Left renal pelvis (tissue), 4 donors: ENCODE measurements around the gene CARM1. TPM values are rescaled to one million over a fixed set of nuclear protein-coding genes. Genes with fewer than 3 reads are reported as not detected.
"Not testable (repeated sequence)": the region's sequence is repeated elsewhere in the genome, so short reads cannot be mapped to it uniquely, and the experiment has no call there.

ENCODE experiments used
- DNase-seq, 4 donors: peaks; one replicate each; pipeline ENCODE4 v3.0.0-alpha.2; 2013; ENCODE audit warnings: low read depth in 4 of 4, low spot score in 3 of 4
- polyA plus RNA-seq, 4 donors: library from polyadenylated mRNA; unstranded; fragments of 120-200 nt; gene quantifications; one replicate each; pipeline ENCODE4 v1.2.1, GENCODE V29; 2013; ENCODE audit not compliant: insufficient read length in 4 of 4

The CARM1 gene
- polyA plus RNA-seq, 4 donors, result 42.8 to 54.5 (median 48.5) TPM

DNA sequence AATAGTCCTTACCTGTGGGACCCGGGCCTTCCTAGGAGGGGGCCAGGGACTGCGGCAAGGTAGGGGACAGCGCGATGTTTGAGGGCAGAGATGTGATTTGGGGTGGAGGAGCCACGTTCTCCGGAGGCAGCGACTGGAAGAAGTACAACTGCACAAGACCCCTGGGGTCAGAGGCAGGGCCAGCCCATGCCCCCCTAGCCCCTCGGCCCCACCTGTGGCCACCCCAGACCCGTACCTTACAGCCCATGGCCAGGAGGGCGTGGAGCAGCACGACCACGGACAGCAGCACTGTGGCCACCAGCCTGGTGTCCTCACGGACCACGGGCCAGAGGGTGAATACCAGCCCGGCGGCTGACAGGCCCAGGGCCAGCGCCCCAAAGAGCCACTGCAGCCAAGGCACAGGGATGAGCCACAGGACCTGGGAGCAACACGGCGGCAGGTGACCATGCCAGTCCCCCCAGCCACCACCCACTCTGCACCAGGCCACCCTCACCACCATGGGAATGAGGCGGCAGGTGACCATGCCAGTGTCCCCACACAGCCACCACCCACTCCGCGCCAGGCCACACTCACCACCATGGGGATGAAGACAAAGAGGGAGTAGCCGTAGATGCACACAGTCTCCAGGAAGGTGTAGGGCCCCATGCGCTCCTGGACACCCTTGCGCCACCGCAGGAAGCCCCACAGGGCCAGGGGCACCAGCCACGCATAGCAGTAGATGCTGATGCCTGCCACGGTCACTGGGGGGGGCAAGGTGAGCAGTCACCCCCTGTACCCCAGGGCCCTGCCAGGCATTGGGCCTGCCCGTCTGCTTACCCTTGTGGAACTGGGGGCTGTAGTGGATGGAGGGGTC lies 52.1 kb downstream of the CARM1 start:
- no peak for DNase-seq

DNA sequence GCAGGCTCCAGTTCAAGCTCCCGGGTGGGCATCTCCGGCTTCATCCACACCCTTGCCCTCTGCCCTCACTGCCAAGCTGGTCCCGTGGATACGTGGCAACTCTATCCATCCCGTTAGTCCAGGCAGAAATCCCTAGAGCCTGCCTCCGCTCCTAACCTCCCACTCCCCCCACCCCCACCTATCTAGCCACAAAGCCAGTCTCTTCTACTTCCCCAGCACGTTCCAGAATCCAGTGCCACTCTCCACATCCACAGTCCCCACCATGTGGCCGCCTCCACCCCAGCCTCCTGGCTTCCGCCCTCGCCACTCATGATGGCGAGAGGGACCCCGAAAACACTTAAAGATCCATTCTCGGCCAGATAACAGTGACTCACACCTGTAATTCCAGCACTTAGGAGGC lies 53.2 kb downstream of the CARM1 start:
- DNase-seq, result no peak

DNA sequence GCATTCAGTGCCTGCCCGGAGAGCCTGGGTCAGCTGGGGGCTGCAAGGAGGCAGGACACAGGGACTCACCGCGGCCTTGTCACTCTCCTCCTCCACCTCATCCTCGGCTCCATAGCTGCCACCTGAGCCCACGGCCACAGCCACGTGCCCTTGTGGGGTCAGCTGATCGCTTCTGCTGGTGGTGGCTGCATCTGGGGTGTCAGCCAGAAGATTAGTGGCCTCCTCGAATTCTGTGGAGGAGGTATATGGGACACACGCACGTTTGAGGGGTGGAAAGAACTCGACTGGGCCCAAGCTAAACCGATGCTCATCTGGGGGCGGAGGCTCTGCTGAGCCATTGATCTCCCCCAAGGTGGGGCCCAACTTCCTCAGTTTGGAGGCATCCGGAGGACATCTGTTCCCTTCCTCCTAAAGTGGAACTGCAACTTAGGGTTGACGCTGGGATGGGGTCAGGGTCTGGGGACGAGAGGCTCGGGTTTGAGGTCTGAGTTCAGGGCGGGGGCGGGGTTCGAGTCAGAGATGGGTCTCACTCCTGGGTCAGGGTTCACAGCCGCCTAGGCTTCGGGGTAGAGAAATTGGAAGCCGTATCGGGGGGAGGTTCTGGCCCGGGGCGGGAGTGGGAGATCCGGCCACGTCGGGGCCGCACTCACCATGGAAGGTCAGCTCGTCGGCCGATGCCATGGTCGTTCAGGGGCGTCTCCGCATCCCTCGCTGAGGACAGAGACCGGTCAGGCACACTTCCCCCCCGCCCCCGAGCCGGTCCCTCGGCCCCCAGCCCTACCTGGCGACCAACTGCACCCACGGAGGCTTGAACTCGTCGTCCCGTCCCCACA lies 56.6 kb downstream of the CARM1 start:
- DNase-seq, result no peak

DNA sequence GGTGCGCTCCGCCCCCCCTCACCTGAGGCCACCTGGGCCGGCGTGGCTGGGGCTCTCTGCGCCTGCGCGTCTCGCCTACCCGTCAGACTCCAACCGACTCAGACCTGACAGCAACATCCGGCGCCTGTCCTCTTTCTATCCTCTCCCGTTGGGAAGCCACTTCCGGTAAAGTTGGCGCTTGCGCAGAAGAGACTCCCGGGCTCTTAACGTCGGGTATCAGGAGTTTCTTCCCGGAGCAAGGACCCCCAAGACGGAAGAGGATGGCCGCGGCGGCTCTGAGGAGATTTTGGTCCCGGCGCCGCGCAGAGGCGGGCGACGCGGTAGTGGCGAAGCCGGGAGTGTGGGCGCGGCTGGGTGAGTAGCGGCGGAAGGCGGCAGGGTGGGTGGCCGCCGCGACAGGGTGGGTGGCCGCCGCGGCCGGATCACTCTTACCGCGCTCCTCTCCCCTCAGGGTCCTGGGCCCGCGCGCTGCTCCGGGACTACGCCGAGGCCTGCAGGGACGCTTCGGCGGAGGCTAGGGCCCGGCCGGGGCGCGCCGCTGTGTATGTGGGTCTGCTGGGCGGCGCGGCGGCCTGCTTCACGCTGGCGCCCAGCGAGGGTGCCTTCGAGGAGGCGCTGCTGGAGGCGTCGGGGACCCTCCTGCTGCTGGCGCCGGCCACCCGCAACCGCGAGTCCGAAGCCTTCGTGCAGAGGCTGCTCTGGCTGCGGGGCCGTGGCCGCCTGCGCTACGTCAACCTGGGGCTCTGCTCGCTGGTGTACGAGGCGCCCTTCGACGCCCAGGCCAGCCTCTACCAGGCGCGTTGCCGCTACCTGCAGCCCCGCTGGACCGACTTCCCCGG lies 57.4 kb downstream of the CARM1 start, which contains the start of the genes TIMM29 and YIPF2:
TSS of gene TIMM29 (plus strand) at position 249 of the 839 bp plus-strand sequence. CDS start at position 261, 12 bp downstream.
TSS of gene YIPF2 (minus strand) at position 77 of the 839 bp plus-strand sequence. CDS start 229 bp downstream, outside the sequence.
- peak; percentile 96 to 99 (median 99) for DNase-seq

DNA sequence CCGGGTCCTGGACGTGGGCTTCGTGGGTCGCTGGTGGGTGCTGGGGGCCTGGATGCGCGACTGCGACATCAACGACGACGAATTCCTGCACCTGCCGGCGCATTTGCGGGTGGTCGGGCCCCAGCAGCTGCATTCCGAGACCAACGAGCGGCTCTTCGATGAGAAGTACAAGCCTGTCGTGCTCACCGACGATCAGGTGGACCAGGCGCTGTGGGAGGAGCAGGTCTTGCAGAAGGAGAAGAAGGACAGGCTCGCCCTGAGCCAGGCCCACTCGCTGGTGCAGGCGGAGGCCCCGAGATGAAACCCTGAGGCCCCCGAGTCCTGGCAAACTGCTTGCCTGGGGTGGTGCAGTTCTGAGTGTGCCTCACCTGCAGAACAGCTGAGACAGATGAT lies 58.0 kb downstream of the CARM1 start:
- DNase-seq, result no peak

DNA sequence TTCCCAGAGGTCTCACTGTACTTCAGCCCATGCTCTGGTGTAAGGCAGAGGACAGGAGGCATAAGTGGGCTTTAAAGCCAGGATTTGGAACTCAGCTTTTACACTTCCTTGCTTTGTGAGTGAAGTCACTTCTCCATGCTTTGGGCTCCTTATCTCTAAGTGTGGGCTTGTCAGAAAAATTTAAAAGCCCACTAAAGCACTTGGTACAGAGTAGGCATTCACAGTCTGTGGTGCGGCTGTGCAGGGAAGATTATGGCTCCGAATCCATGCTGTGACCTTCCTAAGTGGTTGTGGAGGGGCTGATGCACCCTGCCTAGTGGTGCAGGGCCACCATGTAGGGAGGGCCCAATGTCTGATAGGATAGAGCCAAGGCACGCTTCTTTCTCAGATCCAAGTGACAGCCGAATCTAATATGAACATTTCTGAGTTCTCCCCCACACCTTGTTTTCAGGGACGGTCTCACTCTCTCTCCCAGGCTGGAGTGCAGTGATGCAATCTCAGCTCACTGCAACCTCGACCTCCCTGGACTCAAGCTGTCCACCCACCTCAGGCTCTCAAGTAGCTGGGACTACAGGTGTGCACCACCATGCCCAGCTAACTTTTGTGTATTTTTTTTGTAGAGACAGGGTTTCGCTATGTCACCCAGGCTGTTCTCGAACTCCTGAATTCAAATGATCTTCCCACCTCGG lies 64.2 kb downstream of the CARM1 start:
- no peak for DNase-seq

DNA sequence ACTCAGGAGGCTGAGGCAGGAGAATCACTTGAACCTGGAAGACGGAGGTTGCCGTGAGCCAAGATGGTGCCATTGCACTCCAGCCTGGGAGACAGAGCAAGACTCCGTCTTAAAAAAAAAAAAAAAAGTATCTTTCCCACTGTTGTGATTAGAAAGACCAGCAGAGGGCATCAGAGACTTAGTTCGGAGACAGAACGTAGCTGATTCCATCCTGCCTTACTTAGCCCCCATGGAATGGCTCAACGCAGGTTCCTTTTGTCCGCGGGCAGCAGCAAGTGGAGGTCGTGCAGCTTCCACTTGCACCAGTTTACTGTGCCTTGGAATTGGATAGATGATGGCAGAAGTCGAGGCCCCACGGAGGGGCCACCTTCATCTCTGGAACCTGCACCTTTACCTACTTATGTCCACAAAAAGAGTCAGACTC lies 65.3 kb downstream of the CARM1 start:
- DNase-seq, result peak; percentile 42 to 72 (median 60)

DNA sequence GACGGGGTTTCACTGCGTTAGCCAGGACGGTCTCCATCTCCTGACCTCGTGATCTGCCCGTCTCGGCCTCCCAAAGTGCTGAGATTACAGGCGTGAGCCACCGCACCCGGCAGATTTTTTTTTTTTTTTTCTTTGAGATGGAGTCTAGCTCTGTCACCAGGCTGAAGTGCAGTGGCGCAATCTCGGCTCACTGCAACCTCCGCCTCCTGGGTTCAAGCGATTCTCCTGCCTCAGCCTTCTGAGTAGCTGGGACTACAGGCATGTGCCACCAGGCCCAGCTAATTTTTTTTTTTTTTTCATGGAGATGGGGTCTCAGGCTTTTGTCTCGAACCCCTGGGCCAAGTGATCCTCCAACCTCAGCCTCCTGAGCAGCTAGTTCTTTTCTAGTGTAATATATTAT lies 70.3 kb downstream of the CARM1 start:
- not testable (repeated sequence) for DNase-seq

DNA sequence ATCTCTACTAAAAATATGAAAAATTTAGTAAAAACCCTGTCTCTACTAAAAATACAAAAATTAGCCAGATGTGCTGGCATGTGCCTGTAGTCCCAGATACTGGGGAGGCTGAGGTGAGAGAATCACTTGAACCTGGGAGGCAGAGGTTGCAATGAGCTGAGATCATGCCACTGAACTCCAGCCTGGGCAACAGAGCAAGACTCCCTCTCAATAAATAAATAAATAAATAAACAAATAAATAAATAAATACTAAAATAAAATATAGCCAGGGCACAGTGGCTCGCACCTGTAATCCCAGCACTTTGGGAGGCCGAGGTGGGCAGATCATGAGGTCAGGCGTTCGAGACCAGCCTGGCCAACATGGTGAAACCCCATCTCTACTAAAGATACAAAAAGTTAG lies 72.1 kb downstream of the CARM1 start:
- DNase-seq, result not testable (repeated sequence)

DNA sequence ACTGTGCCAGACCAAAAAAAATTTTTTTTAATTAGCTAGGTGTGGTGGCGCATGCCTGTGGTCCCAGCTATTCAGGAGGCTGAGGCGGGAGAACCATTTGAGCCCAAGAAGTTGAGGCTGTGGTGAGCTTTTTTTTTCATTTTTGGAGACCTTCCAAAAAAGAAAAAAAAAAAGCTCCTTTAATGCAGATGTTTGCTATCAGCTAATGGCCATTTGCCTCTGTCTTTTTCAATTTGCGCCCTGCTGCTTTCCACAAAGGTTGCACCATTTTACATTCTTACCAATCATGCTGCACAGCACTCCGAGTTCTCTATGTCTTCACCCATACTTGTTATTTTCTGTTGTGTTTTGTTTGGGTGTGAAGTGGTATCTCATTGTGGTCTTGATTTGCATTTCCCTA lies 73.9 kb downstream of the CARM1 start:
- no peak for DNase-seq

DNA sequence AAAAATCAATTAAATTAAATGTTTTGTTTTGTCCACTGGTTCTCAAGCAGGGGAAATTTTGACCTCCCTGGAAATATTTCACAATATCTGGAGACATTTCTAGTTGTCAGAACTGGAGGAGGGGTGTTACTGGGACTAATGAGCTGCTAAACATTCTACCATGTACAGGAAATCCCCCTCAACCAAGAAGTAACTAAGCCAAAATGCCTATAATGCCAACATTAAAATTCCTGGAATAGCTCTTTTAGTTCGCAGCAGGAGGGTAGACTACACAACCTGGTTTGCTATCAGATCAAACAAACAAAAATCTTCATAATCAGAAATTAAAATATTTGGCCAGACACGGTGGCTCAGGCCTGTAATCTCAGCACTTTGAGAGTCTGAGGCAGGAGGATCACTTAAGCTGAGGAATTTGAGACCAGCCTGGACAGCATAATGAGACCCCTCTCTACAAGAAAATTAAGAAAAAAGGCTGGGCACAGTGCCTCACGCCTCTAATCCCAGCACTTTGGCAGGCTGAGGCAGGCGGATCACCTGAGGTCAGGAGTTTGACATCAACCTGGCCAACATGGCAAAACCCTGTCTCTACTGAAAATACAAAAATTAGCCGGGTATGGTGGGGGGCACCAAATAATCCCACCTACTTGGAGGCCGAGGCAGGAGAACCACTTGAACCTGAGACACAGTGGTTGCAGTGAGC lies 75.8 kb downstream of the CARM1 start:
- DNase-seq, result no peak

DNA sequence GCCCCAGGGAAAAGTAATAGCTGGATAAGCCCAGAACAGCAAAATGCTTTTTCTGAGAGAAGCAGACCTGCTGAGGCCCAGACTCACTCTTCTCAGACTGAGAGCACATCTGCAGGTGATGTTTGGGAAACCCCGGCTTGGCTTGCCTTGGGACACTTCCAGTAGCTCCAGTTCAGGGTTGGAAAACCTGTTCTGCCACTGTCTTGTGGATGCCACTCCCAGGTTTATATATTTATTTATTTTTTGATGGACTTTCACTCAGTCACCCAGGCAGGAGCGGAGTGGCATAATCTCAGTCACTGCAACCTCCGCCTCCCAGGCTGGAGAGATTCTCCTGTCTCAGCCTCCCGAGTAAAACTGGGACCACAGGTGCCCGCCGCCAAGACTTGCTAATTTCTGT lies 81.5 kb downstream of the CARM1 start:
- no peak for DNase-seq

DNA sequence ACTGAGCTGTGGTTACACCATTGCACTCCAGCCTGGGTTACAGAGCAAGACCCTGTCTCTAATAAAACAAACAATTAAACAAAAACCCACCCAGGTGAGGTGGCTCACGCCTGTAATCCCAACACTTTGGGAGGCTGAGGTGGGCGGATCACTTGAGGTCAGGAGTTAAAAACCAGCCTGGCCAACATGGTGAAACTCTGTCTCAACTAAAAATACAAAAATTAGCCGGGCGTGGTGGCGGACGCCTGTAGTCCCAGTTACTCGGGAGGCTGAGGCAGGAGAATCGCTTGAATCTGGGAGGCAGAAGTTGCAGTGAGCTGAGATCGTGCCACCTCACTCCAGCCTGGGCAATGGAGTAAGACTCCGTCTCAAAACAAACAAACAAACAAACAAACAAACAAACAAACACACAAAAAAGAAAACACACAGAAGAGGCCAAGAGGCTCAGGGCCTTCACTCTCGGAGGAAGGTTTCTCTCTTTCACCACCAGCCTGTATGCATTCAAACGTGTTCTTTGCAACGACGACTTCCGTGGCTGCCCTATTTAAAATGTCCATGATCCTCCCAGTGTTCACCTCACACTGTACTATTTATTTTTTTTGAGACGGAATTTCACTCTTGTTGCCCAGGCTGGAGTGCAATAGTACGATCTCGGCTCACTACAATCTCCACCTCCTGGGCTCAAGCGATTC lies 88.1 kb downstream of the CARM1 start:
- not testable (repeated sequence) for DNase-seq

DNA sequence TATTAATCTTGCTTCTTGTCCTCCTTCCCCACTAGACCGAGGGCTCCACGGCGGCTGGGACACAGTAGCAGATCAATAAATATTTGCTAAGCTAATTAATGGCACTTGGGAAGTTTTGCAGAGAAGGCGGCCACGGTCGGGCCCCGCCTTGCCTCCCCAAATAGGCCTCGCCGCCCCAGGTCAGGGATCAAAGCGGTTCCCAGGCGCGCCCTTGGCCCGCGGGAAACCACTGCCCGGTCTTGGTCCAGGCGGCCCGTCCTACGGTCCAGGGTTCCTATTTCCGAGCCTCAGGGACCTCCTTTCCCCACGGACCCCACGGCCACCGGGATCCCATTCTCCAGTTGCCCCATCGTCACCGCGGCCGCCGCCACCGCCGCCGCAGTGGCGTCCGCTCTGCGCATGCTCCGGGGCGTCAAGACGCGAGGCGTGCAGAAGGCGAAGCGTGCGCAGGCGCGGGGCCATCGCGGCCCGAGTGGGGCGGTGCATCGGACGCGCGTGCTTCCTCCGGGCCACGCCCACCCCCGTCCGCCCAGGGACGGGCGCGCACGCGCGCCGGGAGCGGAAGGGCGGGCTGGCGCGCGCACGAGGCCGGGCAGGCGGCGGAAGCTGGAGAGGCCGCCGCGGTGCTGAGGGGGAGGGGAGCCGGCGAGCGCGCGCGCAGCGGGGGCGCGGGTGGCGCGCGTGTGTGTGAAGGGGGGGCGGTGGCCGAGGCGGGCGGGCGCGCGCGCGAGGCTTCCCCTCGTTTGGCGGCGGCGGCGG lies 89.1 kb downstream of the CARM1 start, which contains the start of gene SMARCA4:
TSS of gene SMARCA4 (plus strand) at position 717 of the 759 bp plus-strand sequence. CDS start 23,122 bp downstream, outside the sequence.
- DNase-seq, result peak; percentile 90 to 96 (median 96)

DNA sequence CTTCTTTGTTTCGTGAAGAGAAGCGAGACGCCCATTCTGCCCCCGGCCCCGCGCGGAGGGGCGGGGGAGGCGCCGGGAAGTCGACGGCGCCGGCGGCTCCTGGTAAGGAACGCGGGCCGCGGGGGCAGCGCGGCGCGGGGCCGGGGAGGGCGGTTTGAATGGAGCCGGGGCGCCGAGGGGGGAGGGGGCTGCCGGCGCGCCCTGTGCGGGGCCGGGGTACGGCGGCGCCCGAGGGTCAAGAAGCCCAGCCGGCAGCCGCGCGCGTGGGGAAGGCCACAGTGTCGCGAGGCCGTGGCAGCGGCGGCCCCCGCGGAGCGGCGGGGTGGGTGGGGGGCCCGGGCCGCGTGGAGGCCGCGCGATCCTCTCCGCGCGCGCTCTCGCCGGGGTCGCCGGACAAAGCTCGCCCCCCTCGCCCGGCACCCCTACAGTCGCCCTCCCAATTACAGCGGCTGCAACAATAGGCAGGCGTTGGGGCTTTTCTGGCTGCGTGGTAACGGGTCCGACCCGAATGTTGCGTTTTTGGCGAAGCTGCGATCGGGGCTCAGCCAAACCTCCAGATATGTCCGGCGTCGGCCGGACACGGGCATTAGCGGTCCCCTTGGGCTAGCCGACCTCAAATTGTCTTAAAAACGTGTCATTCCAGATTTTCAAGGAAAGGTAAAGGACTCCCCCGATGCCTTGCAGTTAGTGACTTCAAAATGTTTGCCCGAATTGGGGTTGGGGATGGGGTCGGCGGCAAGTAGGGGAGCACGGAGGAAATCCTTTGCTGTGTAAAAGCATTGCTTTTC lies 89.9 kb downstream of the CARM1 start:
- no peak for DNase-seq

DNA sequence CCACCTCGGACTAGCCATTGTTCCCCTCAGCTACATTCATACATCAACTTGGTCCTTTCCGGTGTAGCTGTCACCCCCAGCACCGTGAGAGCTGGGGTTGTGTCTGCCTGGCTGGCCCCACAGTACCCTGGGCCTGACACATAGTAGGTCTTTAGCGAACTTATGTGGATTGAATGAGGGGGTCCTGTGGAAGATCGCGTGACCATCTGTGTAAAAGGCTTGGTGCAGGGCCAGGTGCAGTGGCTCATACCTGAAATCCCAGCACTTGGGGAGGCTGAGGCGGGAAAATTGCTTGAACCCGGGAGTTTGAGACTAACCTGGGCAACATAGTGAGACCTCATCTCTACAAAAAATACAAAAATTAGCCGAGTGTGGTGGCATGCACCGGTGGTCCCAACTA lies 91.5 kb downstream of the CARM1 start:
- no peak for DNase-seq

DNA sequence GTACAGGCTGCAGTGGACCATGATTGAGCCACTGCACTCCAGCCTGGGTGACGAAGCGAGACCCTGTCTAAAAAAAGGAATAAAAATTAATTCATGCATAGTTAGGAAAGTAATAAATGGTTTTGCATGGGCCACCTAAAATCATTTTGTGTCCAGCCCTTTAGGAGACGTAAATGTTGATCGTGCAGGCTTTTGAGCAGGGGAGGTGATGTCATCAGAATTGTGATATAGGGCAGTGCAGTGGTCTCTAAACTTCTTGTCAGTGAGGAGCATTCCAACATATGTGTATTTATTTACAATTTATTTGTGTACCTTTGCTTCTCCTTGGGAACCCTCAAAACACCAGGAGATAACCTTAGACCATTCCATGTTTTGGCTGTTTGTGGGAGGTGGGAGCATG lies 92.5 kb downstream of the CARM1 start:
- no peak for DNase-seq
